HEK293 (cell line): ENCODE measurements around the gene TMEM187.

Source experiments
- CTCF ChIP-seq: fragments of 450-650 bp; formaldehyde crosslinking; IDR thresholded peaks from 2 replicates; pipeline ENCODE4 v1.5.1; 2016; ENCODE audit warnings: missing biosample characterization, missing genetic modification characterization
- REST ChIP-seq: fragments of 450-650 bp; formaldehyde crosslinking; IDR thresholded peaks from 2 replicates; pipeline ENCODE4 v1.5.1; 2016; ENCODE audit warnings: missing biosample characterization, missing genetic modification characterization
- ZBTB26 ChIP-seq: fragments of 450-650 bp; formaldehyde crosslinking; optimal IDR thresholded peaks from 2 replicates; pipeline ENCODE3; 2016; ENCODE audit warnings: missing biosample characterization, mild to moderate bottlenecking, missing genetic modification characterization
- ZNF133 ChIP-seq: fragments of 450-650 bp; formaldehyde crosslinking; IDR thresholded peaks from 2 replicates; pipeline ENCODE4 v1.5.1; 2016; ENCODE audit warnings: missing biosample characterization, missing genetic modification characterization
- ZNF138 ChIP-seq: fragments of 450-650 bp; formaldehyde crosslinking; IDR thresholded peaks from 2 replicates; pipeline ENCODE4 v1.5.1; 2016; ENCODE audit warnings: missing biosample characterization, missing genetic modification characterization, borderline replicate concordance
- ZNF175 ChIP-seq: fragments of 450-650 bp; formaldehyde crosslinking; IDR thresholded peaks from 2 replicates; pipeline ENCODE4 v1.5.1; 2016; ENCODE audit warnings: missing biosample characterization, missing genetic modification characterization
- ZNF391 ChIP-seq: fragments of 450-650 bp; formaldehyde crosslinking; IDR thresholded peaks from 2 replicates; pipeline ENCODE4 v1.5.1; 2016; ENCODE audit warnings: low read depth, missing biosample characterization, missing genetic modification characterization, borderline replicate concordance
- ZNF398 ChIP-seq: fragments of 450-650 bp; formaldehyde crosslinking; IDR thresholded peaks from 2 replicates; pipeline ENCODE4 v1.5.1; 2017; ENCODE audit warnings: missing biosample characterization, missing genetic modification characterization
- ZNF48 ChIP-seq: fragments of 450-650 bp; formaldehyde crosslinking; IDR thresholded peaks from 2 replicates; pipeline ENCODE4 v1.5.1; 2016; ENCODE audit warnings: missing biosample characterization, missing genetic modification characterization
- ZNF660 ChIP-seq: fragments of 450-650 bp; IDR thresholded peaks from 2 replicates; pipeline ENCODE4 v1.5.1; 2018; ENCODE audit warnings: missing biosample characterization, mild to moderate bottlenecking, missing genetic modification characterization
- ZSCAN5A ChIP-seq: fragments of 450-650 bp; formaldehyde crosslinking; IDR thresholded peaks from 2 replicates; pipeline ENCODE4 v1.5.1; 2016; ENCODE audit warnings: missing biosample characterization, missing genetic modification characterization

- no peak for TF ChIP-seq ZNF391 (tag by site-specific recombination)
- no peak for TF ChIP-seq CTCF (tag by site-specific recombination)
- TF ChIP-seq ZNF398: no peak
- TF ChIP-seq ZSCAN5A (tag by site-specific recombination): no peak
- TF ChIP-seq REST (tag by site-specific recombination): no peak
- TF ChIP-seq ZBTB26 (tag by site-specific recombination): no peak
- TF ChIP-seq ZNF48 (tag by site-specific recombination): no peak
- no peak for TF ChIP-seq ZNF175
- no peak for TF ChIP-seq ZNF660 (tag by site-specific recombination)
- no peak for TF ChIP-seq ZNF133 (tag by site-specific recombination)
- no peak for TF ChIP-seq ZNF138
Observed at GRCh38 chrX:153925739-153926551, 46.6 kb upstream of the TMEM187 start, which contains the start of gene ARHGAP4.
